PC-9 (cell line): ENCODE measurements around the gene TSEN15. TPM values are rescaled to one million over a fixed set of nuclear protein-coding genes. Genes with fewer than 3 reads are reported as not detected.

Source experiments
- BruUV-seq: library from RNA; stranded (reverse); fragments of 400-500 nt; replicated peaks from 2 replicates; lab custom pipeline; 2021; lab: Mats Ljungman, UMichigan
- CTCF ChIA-PET: fragments of 300-600 bp; sonication (Branson Sonifier 250); formaldehyde crosslinking; loops from one replicate; lab custom pipeline; 2022; ENCODE audit warnings: antibody characterized with exemption; lab: Charles Lee
- POLR2A ChIA-PET: fragments of 300-600 bp; sonication (Branson Sonifier 250); formaldehyde crosslinking; loops from one replicate; lab custom pipeline; 2022; ENCODE audit warnings: antibody characterized with exemption; ENCODE audit not compliant: unreplicated experiment; lab: Charles Lee
- DNase-seq, 2 experiments: peaks; one replicate each; pipeline versions ENCODE4 v3.0.0 to v3.0.0-alpha.2; 2015 to 2022; ENCODE audit warnings: mixed read lengths in 1 of 2
- H2AFZ ChIP-seq: fragments of 200-600 bp; sonication (generic); 2 replicates; pipeline ENCODE4 v1.8.1; 2017; ENCODE audit warnings: antibody characterized with exemption
- H3F3A ChIP-seq: fragments of 200-600 bp; sonication (generic); 2 replicates; pipeline ENCODE4 v1.8.1; 2017; ENCODE audit warnings: antibody characterized with exemption, mild to moderate bottlenecking, low read depth; ENCODE audit not compliant: insufficient read depth
- H3K27ac ChIP-seq: fragments of 200-600 bp; sonication (generic); 2 replicates; pipeline ENCODE4 v1.6.1; 2016; ENCODE audit warnings: mixed run types
- H3K27me3 ChIP-seq: fragments of 200-600 bp; sonication (generic); 2 replicates; pipeline ENCODE4 v1.6.1; 2016; ENCODE audit warnings: low read depth, mixed run types; ENCODE audit not compliant: insufficient read depth
- H3K36me3 ChIP-seq: fragments of 200-600 bp; sonication (generic); 2 replicates; pipeline ENCODE4 v1.6.1; 2016; ENCODE audit warnings: low read depth, mixed run types
- H3K4me1 ChIP-seq: fragments of 200-600 bp; sonication (generic); replicated peaks from 2 replicates; pipeline ENCODE4 v1.6.1; 2016; ENCODE audit warnings: mixed run types; ENCODE audit not compliant: insufficient read depth
- H3K4me2 ChIP-seq: fragments of 200-600 bp; sonication (generic); 2 replicates; pipeline ENCODE4 v1.6.1; 2017; ENCODE audit warnings: mixed run types
- H3K4me3 ChIP-seq: fragments of 200-600 bp; sonication (generic); 2 replicates; pipeline ENCODE4 v1.6.1; 2016; ENCODE audit warnings: mixed run types
- H3K79me2 ChIP-seq: fragments of 200-600 bp; sonication (generic); 2 replicates; pipeline ENCODE4 v1.6.1; 2017; ENCODE audit warnings: low read depth, mixed run types
- H3K9me2 ChIP-seq: fragments of 200-600 bp; sonication (generic); 2 replicates; pipeline ENCODE4 v1.8.1; 2017; ENCODE audit warnings: mild to moderate bottlenecking; ENCODE audit not compliant: insufficient read depth
- H3K9me3 ChIP-seq: fragments of 200-600 bp; sonication (generic); 2 replicates; pipeline ENCODE4 v1.8.1; 2016; ENCODE audit warnings: low read depth; ENCODE audit not compliant: insufficient read depth
- H4K20me1 ChIP-seq: fragments of 200-600 bp; sonication (generic); 2 replicates; pipeline ENCODE4 v1.8.1; 2017; ENCODE audit not compliant: insufficient read depth
- EZH2 ChIP-seq: fragments of 200-600 bp; sonication (generic); IDR thresholded peaks from 2 replicates; pipeline ENCODE4 v1.8.0; 2017; ENCODE audit warnings: antibody characterized with exemption, low read depth
- intact Hi-C: fragments of 100-400 bp; cut with micrococcal nuclease; formaldehyde crosslinking; loops from one replicate; pipeline ENCODE4 v1.10.0; 2022; ENCODE audit not compliant: unreplicated experiment
- total RNA-seq: library from RNA; stranded (reverse); gene quantifications from 2 replicates; pipeline ENCODE4 v1.2.3, GENCODE V29; 2021
- TF ChIP-seq, protein P1 (sequence below): fragments of 200-600 bp; sonication (generic); conservative IDR thresholded peaks from 2 replicates; pipeline ENCODE4 v1.6.1; 2017; ENCODE audit warnings: mixed run types, antibody characterized with exemption, mild to moderate bottlenecking, moderate library complexity

The TSEN15 gene
- total RNA-seq, 1 experiment from 2014 or later = 46.0 TPM

DNA sequence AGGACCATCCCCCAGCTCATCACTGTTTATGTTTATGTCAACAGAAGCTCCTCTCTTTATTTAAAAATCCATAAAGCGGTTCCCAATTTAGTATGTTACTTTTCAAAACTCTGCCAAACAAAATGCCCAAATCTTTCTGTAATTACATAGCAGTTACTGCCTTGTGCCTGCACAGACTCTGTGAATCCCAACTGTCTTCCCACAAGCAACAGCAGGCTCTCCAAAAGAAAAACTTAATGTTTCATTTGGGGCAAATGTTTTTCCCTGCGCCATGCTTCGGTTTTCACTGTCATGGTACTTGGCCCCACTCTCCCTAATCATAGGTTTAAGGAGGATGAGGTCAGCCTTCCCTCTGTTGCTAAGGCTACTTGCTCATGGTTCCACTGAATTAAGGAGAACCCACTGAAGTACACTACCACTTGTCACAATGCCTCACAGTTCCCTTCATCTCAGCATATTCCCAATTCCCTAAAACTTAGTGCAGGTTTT, 18.6 kb upstream of the TSEN15 start:
- Histone ChIP-seq H3K4me1 (peaks cover 10% of the 10 kb centered on the region; the same call in 1 of the 2 replicates), H3K27ac (no peak overlapping the region), H4K20me1 (no peaks in the 10 kb centered on the region; the same call in 1 of the 2 replicates), H3K79me2 (no peaks in the 10 kb centered on the region), H3K4me2 (no peak overlapping the region), H3K9me2 (no peaks in the 10 kb centered on the region), H3K9me3 (no peaks in the 10 kb centered on the region), H2AFZ (no peak overlapping the region), H3K36me3 (no peaks in the 10 kb centered on the region), H3K4me3 (no peak overlapping the region), H3F3A (no peaks in the 10 kb centered on the region), H3K27me3 (peaks cover 16% of the 10 kb centered on the region; the same call in 1 of the 2 replicates)
- ChIA-PET CTCF (no interaction called here), POLR2A (no interaction called here)
- no peak for TF ChIP-seq EZH2
- TF ChIP-seq, protein P1, sequence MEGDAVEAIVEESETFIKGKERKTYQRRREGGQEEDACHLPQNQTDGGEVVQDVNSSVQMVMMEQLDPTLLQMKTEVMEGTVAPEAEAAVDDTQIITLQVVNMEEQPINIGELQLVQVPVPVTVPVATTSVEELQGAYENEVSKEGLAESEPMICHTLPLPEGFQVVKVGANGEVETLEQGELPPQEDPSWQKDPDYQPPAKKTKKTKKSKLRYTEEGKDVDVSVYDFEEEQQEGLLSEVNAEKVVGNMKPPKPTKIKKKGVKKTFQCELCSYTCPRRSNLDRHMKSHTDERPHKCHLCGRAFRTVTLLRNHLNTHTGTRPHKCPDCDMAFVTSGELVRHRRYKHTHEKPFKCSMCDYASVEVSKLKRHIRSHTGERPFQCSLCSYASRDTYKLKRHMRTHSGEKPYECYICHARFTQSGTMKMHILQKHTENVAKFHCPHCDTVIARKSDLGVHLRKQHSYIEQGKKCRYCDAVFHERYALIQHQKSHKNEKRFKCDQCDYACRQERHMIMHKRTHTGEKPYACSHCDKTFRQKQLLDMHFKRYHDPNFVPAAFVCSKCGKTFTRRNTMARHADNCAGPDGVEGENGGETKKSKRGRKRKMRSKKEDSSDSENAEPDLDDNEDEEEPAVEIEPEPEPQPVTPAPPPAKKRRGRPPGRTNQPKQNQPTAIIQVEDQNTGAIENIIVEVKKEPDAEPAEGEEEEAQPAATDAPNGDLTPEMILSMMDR = no peak
- intact Hi-C loops = no loop called here
- no peak for DNase-seq
- BruUV-seq = no TSS peak

DNA sequence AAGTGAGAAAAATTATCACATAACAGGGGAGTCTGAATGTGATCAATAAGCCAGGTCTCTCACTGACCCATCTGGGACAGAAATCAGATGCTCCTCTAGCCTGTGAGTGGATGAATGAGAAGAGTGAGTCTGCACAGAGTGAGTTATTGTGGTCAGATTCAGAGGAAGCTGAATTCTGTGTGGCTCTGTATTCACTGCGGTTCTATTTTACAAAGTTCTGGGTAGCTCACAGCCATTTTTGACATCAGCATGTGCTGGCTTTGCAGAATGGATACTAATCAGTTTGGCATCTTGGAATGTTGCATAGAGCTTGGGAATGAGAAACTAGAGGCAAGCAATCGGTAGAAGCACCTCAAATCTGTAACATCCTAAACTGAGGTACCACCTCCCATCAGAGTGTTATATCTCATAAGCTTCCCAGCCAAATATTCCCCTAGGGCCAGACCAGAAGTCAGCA, 17.8 kb upstream of the TSEN15 start:
- no peak overlapping the region for H2AFZ ChIP-seq
- no peak overlapping the region for H3K4me3 ChIP-seq
- no peaks in the 10 kb centered on the region for H3K36me3 ChIP-seq
- H4K20me1 ChIP-seq = no peaks in the 10 kb centered on the region; the same call in 1 of the 2 replicates
- BruUV-seq = no TSS peak
- H3F3A ChIP-seq = no peaks in the 10 kb centered on the region
- peaks cover 16% of the 10 kb centered on the region; the same call in 1 of the 2 replicates for H3K27me3 ChIP-seq
- TF ChIP-seq, protein P1 = no peak
- TF ChIP-seq EZH2 = no peak
- intact Hi-C loops = no loop called here
- no peaks in the 10 kb centered on the region for H3K9me3 ChIP-seq
- POLR2A ChIA-PET = no interaction called here
- H3K4me2 ChIP-seq = no peak overlapping the region
- no peak for DNase-seq
- no peaks in the 10 kb centered on the region for H3K9me2 ChIP-seq
- H3K79me2 ChIP-seq = no peaks in the 10 kb centered on the region
- CTCF ChIA-PET = no interaction called here
- peaks cover 10% of the 10 kb centered on the region; the same call in 1 of the 2 replicates for H3K4me1 ChIP-seq
- no peak overlapping the region for H3K27ac ChIP-seq

DNA sequence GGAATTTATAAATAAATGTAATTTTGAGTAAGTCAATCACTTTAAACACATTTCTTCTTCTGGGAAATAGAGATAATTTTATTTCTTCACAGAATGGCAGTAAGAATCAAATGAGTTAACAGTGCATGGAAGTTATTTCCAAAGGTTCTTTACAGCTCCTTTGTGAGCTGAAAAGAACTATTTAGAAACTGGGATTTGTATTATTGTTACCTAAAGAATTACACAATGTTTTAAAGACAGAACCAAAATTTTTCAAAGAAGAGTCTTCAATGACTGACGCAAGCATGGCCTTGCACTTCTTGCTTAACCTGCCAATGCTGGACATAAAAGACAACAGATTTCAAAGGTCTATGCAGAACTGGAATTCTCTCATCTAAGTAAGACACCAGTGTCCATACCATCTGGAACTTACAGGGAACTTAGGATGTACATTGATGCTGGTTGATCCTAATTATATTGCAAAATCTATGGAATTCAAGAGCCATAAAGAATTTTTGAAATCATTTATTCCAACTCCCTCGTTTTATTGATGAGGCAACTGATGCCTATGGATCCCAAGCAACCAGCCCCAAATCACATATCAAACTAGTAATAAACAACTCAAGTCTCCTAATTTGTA, 16.7 kb upstream of the TSEN15 start:
- no TSS peak for BruUV-seq
- no peaks in the 10 kb centered on the region for H3K36me3 ChIP-seq
- no peaks in the 10 kb centered on the region for H3F3A ChIP-seq
- H3K9me2 ChIP-seq = no peaks in the 10 kb centered on the region
- H3K27ac ChIP-seq = no peak overlapping the region
- ChIA-PET CTCF (no interaction called here), POLR2A (interaction anchor here (0.7 kb wide), 1 partner anchor 456 kb away, joined by 4 read pairs; no protein-coding TSS in a partner anchor)
- H3K4me3 ChIP-seq = no peak overlapping the region
- no peak for DNase-seq
- no peak overlapping the region for H3K4me2 ChIP-seq
- H4K20me1 ChIP-seq = no peaks in the 10 kb centered on the region; the same call in 1 of the 2 replicates
- TF ChIP-seq, protein P1 = no peak
- TF ChIP-seq EZH2 = no peak
- H2AFZ ChIP-seq = no peak overlapping the region
- H3K79me2 ChIP-seq = no peaks in the 10 kb centered on the region
- intact Hi-C loops = no loop called here
- H3K27me3 ChIP-seq = peaks cover 16% of the 10 kb centered on the region; the same call in 1 of the 2 replicates
- peaks cover 10% of the 10 kb centered on the region; the same call in 1 of the 2 replicates for H3K4me1 ChIP-seq
- H3K9me3 ChIP-seq = no peaks in the 10 kb centered on the region
